ENCODE data around the gene ZFC3H1.

The ZFC3H1 gene

GRCh38 chr12:71566655-71567054, 97.0 kb downstream of the ZFC3H1 start:
- DNase-seq: no peak

DNA sequence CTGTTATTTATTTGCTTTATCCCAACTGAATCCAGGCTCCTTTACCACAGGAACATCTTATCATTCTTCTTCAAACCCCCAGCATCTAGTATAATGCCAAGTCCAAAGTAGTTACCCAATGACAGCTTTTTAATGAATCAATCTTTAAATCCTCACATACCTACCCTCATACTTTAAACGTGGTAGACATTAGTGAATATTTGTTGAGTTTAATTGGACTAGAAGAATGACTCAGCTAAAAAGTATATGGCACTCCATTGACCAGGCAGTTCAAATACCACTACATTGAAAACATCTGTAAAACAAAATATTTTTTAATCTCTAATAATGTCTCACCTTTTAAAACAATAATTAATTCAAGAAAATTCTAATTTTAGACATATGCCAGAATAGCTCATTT, 98.1 kb downstream of the ZFC3H1 start:
- no peak for DNase-seq

DNA sequence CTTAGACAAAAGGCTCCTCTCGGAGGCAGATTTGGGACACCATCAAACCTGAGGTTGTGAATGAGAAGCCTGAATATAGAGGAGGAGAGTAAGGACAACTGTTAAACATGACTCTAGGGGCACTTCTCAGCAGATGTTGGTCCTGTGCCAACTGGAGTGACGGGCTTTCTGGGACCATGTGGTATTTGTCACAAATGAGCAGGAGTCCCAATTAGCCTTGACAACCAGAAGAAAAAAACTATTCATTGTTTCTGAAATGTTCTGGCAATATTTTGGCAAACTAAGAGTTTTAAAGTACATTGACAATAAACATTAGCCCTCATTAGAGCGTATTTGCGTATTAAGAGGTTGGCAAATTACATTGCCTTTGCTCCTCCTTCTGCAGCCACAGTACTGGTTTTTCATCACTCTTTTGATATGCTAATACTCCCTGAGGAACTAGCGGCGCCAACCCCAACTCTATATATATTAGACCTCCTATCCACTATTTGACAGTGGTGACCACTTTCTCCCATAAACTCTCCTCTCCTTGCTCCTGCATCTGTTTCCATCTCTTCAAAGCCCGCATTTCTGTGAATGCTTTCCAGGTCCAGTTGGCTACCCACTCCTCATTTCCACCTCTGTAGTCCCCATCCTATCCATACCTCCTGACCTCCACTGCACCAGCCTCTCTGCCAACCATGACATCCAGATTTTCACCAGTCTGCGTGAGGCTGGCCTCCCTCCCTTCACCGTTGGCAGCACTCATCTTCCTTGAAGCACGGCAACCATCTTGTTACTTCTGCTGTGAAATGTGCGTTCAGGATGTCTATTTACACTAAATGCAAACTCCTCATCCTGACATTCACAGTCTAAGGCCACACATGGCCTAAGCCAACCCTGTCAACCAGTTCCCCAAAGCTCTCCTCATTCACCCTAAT, 100.7 kb downstream of the ZFC3H1 start:
- DNase-seq: no peak

Data from NCI-H146 (cell line).